Fibroblast of lung (primary cell): ENCODE measurements around the gene MUTYH.

Source experiments
- EZH2 ChIP-seq: IDR thresholded peaks from 2 replicates; pipeline ENCODE4 v1.5.1; 2012; ENCODE audit warnings: low read length, control low read depth, mild to moderate bottlenecking; ENCODE audit errors: missing control alignments
- TF ChIP-seq, protein P1 (sequence below), 2 donors: IDR thresholded peaks in 1 of 2; conservative IDR thresholded peaks in 1 of 2; 1 replicate in 1 of 2; 2 replicates in 1 of 2; pipeline ENCODE4 v1.5.1; 2011 to 2012; ENCODE audit warnings: low read length in 2 of 2, control low read depth in 1 of 2, inconsistent platforms in 1 of 2, low read depth in 1 of 2, mild to moderate bottlenecking in 1 of 2

DNA sequence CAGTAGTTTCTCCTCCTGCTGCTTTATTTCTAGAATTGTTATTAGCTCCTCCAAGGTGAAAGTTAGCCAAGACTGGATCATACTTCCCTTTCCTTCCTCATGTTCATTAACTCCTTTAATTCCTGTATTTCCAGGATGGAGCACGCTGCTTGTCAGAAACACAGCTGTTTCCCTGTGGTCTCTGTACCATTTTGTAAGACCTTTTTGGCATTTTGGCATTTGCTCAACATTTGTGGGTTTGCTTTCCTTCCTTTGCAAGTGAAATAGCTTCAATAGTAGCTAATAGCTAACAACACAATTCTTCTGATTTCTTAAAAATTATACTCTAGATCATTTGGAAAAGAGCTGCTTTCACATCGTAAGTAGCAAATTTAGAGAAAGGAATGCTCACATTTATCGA lies 57.9 kb downstream of the MUTYH start:
- no peak for TF ChIP-seq EZH2
- TF ChIP-seq, protein P1, sequence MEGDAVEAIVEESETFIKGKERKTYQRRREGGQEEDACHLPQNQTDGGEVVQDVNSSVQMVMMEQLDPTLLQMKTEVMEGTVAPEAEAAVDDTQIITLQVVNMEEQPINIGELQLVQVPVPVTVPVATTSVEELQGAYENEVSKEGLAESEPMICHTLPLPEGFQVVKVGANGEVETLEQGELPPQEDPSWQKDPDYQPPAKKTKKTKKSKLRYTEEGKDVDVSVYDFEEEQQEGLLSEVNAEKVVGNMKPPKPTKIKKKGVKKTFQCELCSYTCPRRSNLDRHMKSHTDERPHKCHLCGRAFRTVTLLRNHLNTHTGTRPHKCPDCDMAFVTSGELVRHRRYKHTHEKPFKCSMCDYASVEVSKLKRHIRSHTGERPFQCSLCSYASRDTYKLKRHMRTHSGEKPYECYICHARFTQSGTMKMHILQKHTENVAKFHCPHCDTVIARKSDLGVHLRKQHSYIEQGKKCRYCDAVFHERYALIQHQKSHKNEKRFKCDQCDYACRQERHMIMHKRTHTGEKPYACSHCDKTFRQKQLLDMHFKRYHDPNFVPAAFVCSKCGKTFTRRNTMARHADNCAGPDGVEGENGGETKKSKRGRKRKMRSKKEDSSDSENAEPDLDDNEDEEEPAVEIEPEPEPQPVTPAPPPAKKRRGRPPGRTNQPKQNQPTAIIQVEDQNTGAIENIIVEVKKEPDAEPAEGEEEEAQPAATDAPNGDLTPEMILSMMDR (conservative IDR thresholded peaks at IDR 0.05 in 1 of 2, IDR thresholded peaks at IDR 0.05 in 1 of 2; ENCODE audit: low read depth in 1 of 2, low read length in 2 of 2), result no peak
